PC-3 (cell line): ENCODE measurements around the gene SH3RF1. TPM values are rescaled to one million over a fixed set of nuclear protein-coding genes. Genes with fewer than 3 reads are reported as not detected.
A peak's percentile ranks its signal among the peaks of the same experiment; 100 is the strongest.

ENCODE experiments used
- ATAC-seq: fragments of 200-7000 bp; cut with Tn5 transposase; 2 replicates; pipeline ENCODE4 v1.9.1; 2020; ENCODE audit warnings: mild to moderate bottlenecking, moderate library complexity
- BruUV-seq: library from RNA; stranded (reverse); fragments of 400-500 nt; replicated peaks from 2 replicates; lab custom pipeline; 2021; lab: Mats Ljungman, UMichigan
- CTCF ChIA-PET: fragments of 300-600 bp; sonication (Branson Sonifier 250); formaldehyde crosslinking; loops from one replicate; lab custom pipeline; 2022; ENCODE audit warnings: antibody characterized with exemption; lab: Charles Lee
- POLR2A ChIA-PET: fragments of 300-600 bp; sonication (Branson Sonifier 250); formaldehyde crosslinking; loops from one replicate; lab custom pipeline; 2022; ENCODE audit warnings: antibody characterized with exemption; ENCODE audit not compliant: unreplicated experiment; lab: Charles Lee
- DNase-seq: peaks from one replicate; pipeline ENCODE4 v3.0.0-alpha.2; 2015
- H2AFZ ChIP-seq: fragments of 300-600 bp; sonication (generic); 2 replicates; pipeline ENCODE4 v1.6.0; 2016; ENCODE audit warnings: antibody characterized with exemption, low read length
- H3F3A ChIP-seq: fragments of 300-600 bp; sonication (generic); one replicate; pipeline ENCODE4 v1.6.0; 2017; ENCODE audit warnings: antibody characterized with exemption, low read length, control low read depth, mild to moderate bottlenecking; ENCODE audit not compliant: unreplicated experiment
- H3K27ac ChIP-seq: fragments of 300-600 bp; sonication (generic); 2 replicates; pipeline ENCODE4 v1.5.1; 2016; ENCODE audit warnings: mild to moderate bottlenecking, low read length
- H3K27me3 ChIP-seq: fragments of 300-600 bp; sonication (generic); 2 replicates; pipeline ENCODE4 v1.6.1; 2016; ENCODE audit warnings: low read length, mixed read lengths
- H3K36me3 ChIP-seq: fragments of 300-600 bp; sonication (generic); 2 replicates; pipeline ENCODE4 v1.6.1; 2016; ENCODE audit warnings: low read depth, mixed run types, low read length, mixed read lengths
- H3K4me1 ChIP-seq: fragments of 300-600 bp; sonication (generic); 2 replicates; pipeline ENCODE4 v1.5.1; 2016; ENCODE audit warnings: low read length; ENCODE audit not compliant: insufficient read depth
- H3K4me2 ChIP-seq: fragments of 300-600 bp; sonication (generic); 2 replicates; pipeline ENCODE4 v1.6.0; 2016; ENCODE audit warnings: low read length
- H3K4me3 ChIP-seq: fragments of 300-600 bp; sonication (generic); 2 replicates; pipeline ENCODE4 v1.5.1; 2016; ENCODE audit warnings: mild to moderate bottlenecking, low read length, mixed read lengths
- H3K79me2 ChIP-seq: fragments of 300-600 bp; sonication (generic); 2 replicates; pipeline ENCODE4 v1.6.1; 2017; ENCODE audit warnings: low read length, mixed read lengths
- H3K9ac ChIP-seq: fragments of 300-600 bp; sonication (generic); 2 replicates; pipeline ENCODE4 v1.6.0; 2016; ENCODE audit warnings: mild to moderate bottlenecking, low read length
- H3K9me2 ChIP-seq: fragments of 300-600 bp; sonication (generic); replicated peaks from 2 replicates; pipeline ENCODE4 v1.6.1; 2016; ENCODE audit warnings: mixed run types, low read length, mixed read lengths
- H3K9me3 ChIP-seq: fragments of 300-600 bp; sonication (generic); 2 replicates; pipeline ENCODE4 v1.6.1; 2016; ENCODE audit warnings: low read length, mixed read lengths
- H4K20me1 ChIP-seq: fragments of 300-600 bp; sonication (generic); 2 replicates; pipeline ENCODE4 v1.6.1; 2016; ENCODE audit warnings: low read length, mixed read lengths
- EZH2 ChIP-seq: fragments of 300-600 bp; sonication (generic); IDR thresholded peaks from one replicate; pipeline ENCODE4 v1.6.1; 2017; ENCODE audit warnings: antibody characterized with exemption, mild to moderate bottlenecking, low read length; ENCODE audit not compliant: unreplicated experiment
- EZH2phosphoT487 ChIP-seq: fragments of 300-600 bp; sonication (generic); IDR thresholded peaks from 2 replicates; pipeline ENCODE4 v1.6.1; 2018; ENCODE audit warnings: mild to moderate bottlenecking, antibody characterized with exemption, low read length, borderline replicate concordance
- intact Hi-C: fragments of 100-400 bp; cut with micrococcal nuclease; formaldehyde crosslinking; loops from 2 replicates; pipeline ENCODE4 v1.9.0; 2023
- total RNA-seq: library from RNA; depleted of rRNA; stranded (reverse); fragments of >200 nt; gene quantifications from 2 replicates; pipeline ENCODE4 v1.2.3, GENCODE V29; 2014
- TF ChIP-seq, protein P1 (sequence below): fragments of 300-600 bp; sonication (generic); conservative IDR thresholded peaks from 2 replicates; pipeline ENCODE4 v1.5.1; 2017; ENCODE audit warnings: antibody characterized with exemption, low read depth, mild to moderate bottlenecking, low read length

The SH3RF1 gene
- total RNA-seq, 1 experiment from 2014 or later: 21.0 TPM

DNA sequence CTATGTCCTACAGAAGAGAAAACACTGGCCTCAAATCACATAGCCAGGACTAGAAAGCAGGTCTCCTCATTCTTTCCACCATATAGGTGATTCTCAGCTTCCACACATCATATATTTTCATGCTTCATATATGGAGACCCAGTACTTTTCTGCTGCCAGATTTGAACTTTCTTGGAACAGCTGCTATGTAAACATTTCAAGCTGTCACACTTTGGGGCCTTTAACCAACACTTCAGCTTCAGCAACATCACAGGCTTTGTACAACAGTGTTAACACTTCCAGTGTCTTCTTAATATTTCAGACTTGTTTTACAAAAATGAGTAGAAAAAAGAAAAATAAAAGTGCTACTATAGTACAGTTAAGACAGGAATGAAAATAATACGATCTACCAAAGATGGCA lies 12.6 kb downstream of the SH3RF1 start:
- Histone ChIP-seq H3K4me1 (peaks cover 52% of the 10 kb centered on the region), H3K9ac (no peak overlapping the region), H3K79me2 (peaks cover 100% of the 10 kb centered on the region), H3K27me3 (no peaks in the 10 kb centered on the region), H3K4me3 (no peak overlapping the region), H3K4me2 (no peak overlapping the region), H2AFZ (no peak overlapping the region), H3K9me2 (no peaks in the 10 kb centered on the region), H3K9me3 (no peaks in the 10 kb centered on the region), H3K36me3 (peaks cover 3% of the 10 kb centered on the region), H3K27ac (0 out of 2 replicates have a peak overlapping the region, but pooled peaks have one; percentile 2), H3F3A (peaks cover 3% of the 10 kb centered on the region), H4K20me1 (peaks cover 3% of the 10 kb centered on the region; the same call in 1 of the 2 replicates)
- POLR2A ChIA-PET: no interaction called here
- DNase-seq: no peak
- CTCF ChIA-PET: no interaction called here
- ATAC-seq: no peak
- intact Hi-C loops: no loop called here
- TF ChIP-seq EZH2phosphoT487: no peak
- no peak for TF ChIP-seq EZH2
- TF ChIP-seq, protein P1, sequence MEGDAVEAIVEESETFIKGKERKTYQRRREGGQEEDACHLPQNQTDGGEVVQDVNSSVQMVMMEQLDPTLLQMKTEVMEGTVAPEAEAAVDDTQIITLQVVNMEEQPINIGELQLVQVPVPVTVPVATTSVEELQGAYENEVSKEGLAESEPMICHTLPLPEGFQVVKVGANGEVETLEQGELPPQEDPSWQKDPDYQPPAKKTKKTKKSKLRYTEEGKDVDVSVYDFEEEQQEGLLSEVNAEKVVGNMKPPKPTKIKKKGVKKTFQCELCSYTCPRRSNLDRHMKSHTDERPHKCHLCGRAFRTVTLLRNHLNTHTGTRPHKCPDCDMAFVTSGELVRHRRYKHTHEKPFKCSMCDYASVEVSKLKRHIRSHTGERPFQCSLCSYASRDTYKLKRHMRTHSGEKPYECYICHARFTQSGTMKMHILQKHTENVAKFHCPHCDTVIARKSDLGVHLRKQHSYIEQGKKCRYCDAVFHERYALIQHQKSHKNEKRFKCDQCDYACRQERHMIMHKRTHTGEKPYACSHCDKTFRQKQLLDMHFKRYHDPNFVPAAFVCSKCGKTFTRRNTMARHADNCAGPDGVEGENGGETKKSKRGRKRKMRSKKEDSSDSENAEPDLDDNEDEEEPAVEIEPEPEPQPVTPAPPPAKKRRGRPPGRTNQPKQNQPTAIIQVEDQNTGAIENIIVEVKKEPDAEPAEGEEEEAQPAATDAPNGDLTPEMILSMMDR: no peak
- BruUV-seq: no TSS peak

DNA sequence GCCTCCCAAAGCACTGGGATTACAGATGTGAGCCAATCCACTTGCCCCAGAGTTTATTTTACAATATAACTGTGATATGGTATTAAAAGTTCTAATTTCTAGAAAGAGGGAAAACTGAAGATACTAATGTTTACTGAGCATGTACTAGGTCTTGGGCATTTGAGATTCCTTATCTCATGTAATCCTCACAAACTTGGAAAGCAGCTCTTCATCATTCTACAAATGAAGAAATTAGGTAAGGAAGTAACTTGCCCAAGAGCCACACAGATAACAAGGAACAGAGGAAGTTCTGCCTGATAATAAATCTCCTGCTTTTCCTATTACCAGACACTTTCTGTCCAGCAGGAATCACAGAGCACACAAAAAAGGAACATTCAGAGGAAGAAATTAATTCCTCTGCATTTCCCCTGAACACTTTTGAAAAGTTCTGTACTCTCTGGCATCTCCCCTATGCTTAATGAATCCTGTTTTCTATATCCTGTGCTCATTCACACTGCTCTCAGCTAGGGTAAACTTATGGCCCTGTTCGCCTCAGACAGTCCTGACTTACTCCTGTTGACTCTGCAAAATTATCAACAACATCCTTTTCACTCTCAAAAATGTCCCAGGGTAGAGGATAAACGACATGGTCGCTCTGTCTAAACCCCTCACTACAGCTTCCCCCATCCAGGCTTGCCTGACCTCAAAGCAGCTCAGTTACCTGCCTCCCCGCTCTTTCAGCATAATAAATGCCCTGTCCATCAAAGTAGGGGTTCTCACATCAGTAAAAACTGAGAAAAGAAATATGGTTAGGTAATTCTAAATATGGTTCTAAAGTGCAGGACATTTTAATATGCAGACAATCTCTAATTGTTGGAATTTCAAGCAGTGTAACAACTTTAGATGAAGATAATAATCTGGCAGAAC lies 13.6 kb downstream of the SH3RF1 start:
- Histone ChIP-seq H3K4me1 (peaks cover 62% of the 10 kb centered on the region), H3K27ac (peak overlapping the region; percentile 46), H3K9ac (no peak overlapping the region), H3F3A (peaks cover 3% of the 10 kb centered on the region), H3K27me3 (no peaks in the 10 kb centered on the region), H3K4me2 (peak overlapping the region; percentile 34; the same call in 1 of the 2 replicates), H3K4me3 (no peak overlapping the region), H3K79me2 (peaks cover 100% of the 10 kb centered on the region), H2AFZ (no peak overlapping the region), H3K9me3 (no peaks in the 10 kb centered on the region), H3K9me2 (no peaks in the 10 kb centered on the region), H3K36me3 (no peaks in the 10 kb centered on the region; the same call in 1 of the 2 replicates), H4K20me1 (peaks cover 3% of the 10 kb centered on the region; the same call in 1 of the 2 replicates)
- DNase-seq: no peak
- BruUV-seq: no TSS peak
- ChIA-PET CTCF (interaction anchor here (0.6 kb wide), 1 partner anchor 228 kb away, joined by 3 read pairs; no protein-coding TSS in a partner anchor), POLR2A (interaction anchor here (0.5 kb wide), 1 partner anchor 128 kb away, joined by 3 read pairs; no protein-coding TSS in a partner anchor)
- intact Hi-C loops: no loop called here
- no peak for ATAC-seq
- TF ChIP-seq EZH2phosphoT487: no peak

DNA sequence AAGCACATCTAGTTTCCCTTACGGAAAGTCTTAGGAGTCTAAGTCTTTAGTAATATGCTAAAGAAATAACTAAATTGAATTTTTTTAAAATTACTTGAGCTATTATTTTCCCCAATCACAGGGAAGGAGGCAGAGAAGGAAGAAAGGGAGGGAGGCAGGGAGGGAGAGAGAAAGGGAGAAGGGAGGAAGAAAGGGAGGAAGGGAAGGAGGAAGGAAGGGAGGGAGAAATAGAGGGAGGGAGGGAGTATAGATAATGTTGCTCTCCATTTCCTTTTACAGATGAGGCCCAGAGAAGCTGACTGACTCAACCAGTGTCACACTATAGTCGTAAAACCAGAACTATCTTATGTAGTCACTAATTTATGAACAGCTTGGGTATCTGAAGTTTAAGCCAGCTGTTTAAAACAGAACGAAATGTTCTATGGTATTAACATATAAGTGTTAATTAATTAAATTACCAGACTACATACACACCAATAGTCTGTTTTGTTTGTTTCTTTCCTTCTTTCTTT lies 14.6 kb downstream of the SH3RF1 start:
- no peaks in the 10 kb centered on the region for H3K9me2 ChIP-seq
- peaks cover 99% of the 10 kb centered on the region for H3K79me2 ChIP-seq
- peak overlapping the region; percentile 47 for H3K4me2 ChIP-seq
- H2AFZ ChIP-seq: no peak overlapping the region
- no peaks in the 10 kb centered on the region for H3K9me3 ChIP-seq
- H3F3A ChIP-seq: peaks cover 8% of the 10 kb centered on the region
- DNase-seq (peak; percentile 56), ATAC-seq (peak; percentile 52)
- no peak overlapping the region for H3K9ac ChIP-seq
- no TSS peak for BruUV-seq
- H4K20me1 ChIP-seq: peaks cover 3% of the 10 kb centered on the region; the same call in 1 of the 2 replicates
- H3K27me3 ChIP-seq: no peaks in the 10 kb centered on the region
- intact Hi-C loops: no loop called here
- no peaks in the 10 kb centered on the region; the same call in 1 of the 2 replicates for H3K36me3 ChIP-seq
- CTCF ChIA-PET: interaction anchor here (0.6 kb wide), 1 partner anchor 229 kb away, joined by 3 read pairs; no protein-coding TSS in a partner anchor
- H3K4me3 ChIP-seq: no peak overlapping the region
- TF ChIP-seq, protein P1: no peak
- TF ChIP-seq EZH2: no peak
- TF ChIP-seq EZH2phosphoT487: no peak
- POLR2A ChIA-PET: interaction anchor here (0.5 to 0.7 kb wide), 2 partner anchors 10 to 129 kb away, joined by 3 read pairs; no protein-coding TSS in a partner anchor
- H3K27ac ChIP-seq: peak overlapping the region; percentile 46
- peaks cover 72% of the 10 kb centered on the region for H3K4me1 ChIP-seq
